Measurements from ENCODE around the gene SLC29A2. TPM values are rescaled to one million over a fixed set of nuclear protein-coding genes. Genes with fewer than 3 reads are reported as not detected.
"Not testable (repeated sequence)": the region's sequence is repeated elsewhere in the genome, so short reads cannot be mapped to it uniquely, and the experiment has no call there.

SLC29A2 gene
- total RNA-seq, 2 experiments from 2014 or later, result 10.0 to 11.1 TPM

GRCh38 chr11:66323684-66324083 is 47.9 kb downstream of the SLC29A2 start:
- Mint-ChIP-seq H3K4me3 (no peak overlapping the region), H3K36me3 (ENCODE audit: low read depth) (peaks cover 18% of the 10 kb centered on the region), H3K4me1 (ENCODE audit: low read depth) (peaks cover 85% of the 10 kb centered on the region), H3K9me3 (ENCODE audit: insufficient read depth) (peaks cover 13% of the 10 kb centered on the region), H3K27me3 (ENCODE audit: low read depth) (no peaks in the 10 kb centered on the region), H3K27ac (peak overlapping the region; percentile 23)
- ChIA-PET CTCF (interaction anchor here (3.8 kb wide), 1 partner anchor 11 kb away, joined by 87 read pairs; no protein-coding TSS in a partner anchor), POLR2A (interaction anchor here (0.6 kb wide), 2 partner anchors 8 to 10 kb away, joined by 3 to 4 read pairs; no protein-coding TSS in a partner anchor)
- DNase-seq, result no peak
- ATAC-seq, result no peak

- Mint-ChIP-seq H3K4me3 (no peak overlapping the region), H3K9me3 (ENCODE audit: insufficient read depth) (peaks cover 13% of the 10 kb centered on the region), H3K4me1 (ENCODE audit: low read depth) (peaks cover 85% of the 10 kb centered on the region), H3K27me3 (ENCODE audit: low read depth) (no peaks in the 10 kb centered on the region), H3K36me3 (ENCODE audit: low read depth) (peaks cover 19% of the 10 kb centered on the region), H3K27ac (peak overlapping the region; percentile 73)
- ChIA-PET CTCF (interaction anchor here (0.8 to 2.0 kb wide), 4 partner anchors 9 to 34 kb away, joined by 3 to 48 read pairs (median 4); partner anchors contain the start of genes RIN1 and YIF1A), POLR2A (no interaction called here)
- ATAC-seq, result no peak
- DNase-seq, result no peak
Observed at GRCh38 chr11:66322732-66323427, 48.7 kb downstream of the SLC29A2 start.

- Mint-ChIP-seq H3K4me1 (ENCODE audit: low read depth) (peaks cover 84% of the 10 kb centered on the region), H3K36me3 (ENCODE audit: low read depth) (peaks cover 19% of the 10 kb centered on the region), H3K27ac (no peak overlapping the region), H3K27me3 (ENCODE audit: low read depth) (no peaks in the 10 kb centered on the region), H3K4me3 (no peak overlapping the region), H3K9me3 (ENCODE audit: insufficient read depth) (peaks cover 13% of the 10 kb centered on the region)
- DNase-seq (no peak), ATAC-seq (no peak)
- CTCF ChIA-PET, result interaction anchor here (1.2 to 2.0 kb wide), 4 partner anchors 9 to 14 kb away, joined by 3 to 48 read pairs (median 4); partner anchors contain the start of gene RIN1
- POLR2A ChIA-PET, result interaction anchor here (0.9 kb wide), 1 partner anchor 10 kb away, joined by 7 read pairs; no protein-coding TSS in a partner anchor
Observed at GRCh38 chr11:66321606-66322005, 50.0 kb downstream of the SLC29A2 start.

- H3K9me3 Mint-ChIP-seq (ENCODE audit: insufficient read depth), result peaks cover 13% of the 10 kb centered on the region
- CTCF ChIA-PET; H3K27ac Mint-ChIP-seq; DNase-seq; H3K4me3 Mint-ChIP-seq; POLR2A ChIA-PET; ATAC-seq; H3K27me3 Mint-ChIP-seq (ENCODE audit: low read depth): not testable (repeated sequence)
- peaks cover 24% of the 10 kb centered on the region for H3K36me3 Mint-ChIP-seq (ENCODE audit: low read depth)
- H3K4me1 Mint-ChIP-seq (ENCODE audit: low read depth), result peaks cover 83% of the 10 kb centered on the region
Observed at GRCh38 chr11:66320748-66321147, 50.8 kb downstream of the SLC29A2 start.

GRCh38 chr11:66320289-66320688 is 51.3 kb downstream of the SLC29A2 start:
- peaks cover 13% of the 10 kb centered on the region for H3K9me3 Mint-ChIP-seq (ENCODE audit: insufficient read depth)
- peaks cover 82% of the 10 kb centered on the region for H3K4me1 Mint-ChIP-seq (ENCODE audit: low read depth)
- POLR2A ChIA-PET; ATAC-seq; CTCF ChIA-PET; H3K27me3 Mint-ChIP-seq (ENCODE audit: low read depth); H3K4me3 Mint-ChIP-seq; DNase-seq: not testable (repeated sequence)
- peak overlapping the region; percentile 60 for H3K27ac Mint-ChIP-seq
- H3K36me3 Mint-ChIP-seq (ENCODE audit: low read depth), result peaks cover 28% of the 10 kb centered on the region

GRCh38 chr11:66318600-66318970 is 53.0 kb downstream of the SLC29A2 start:
- DNase-seq, result no peak
- Mint-ChIP-seq H3K36me3 (ENCODE audit: low read depth) (peaks cover 42% of the 10 kb centered on the region), H3K4me1 (ENCODE audit: low read depth) (peaks cover 79% of the 10 kb centered on the region), H3K9me3 (ENCODE audit: insufficient read depth) (peaks cover 13% of the 10 kb centered on the region), H3K4me3 (peak overlapping the region; percentile 87), H3K27ac (peak overlapping the region; percentile 99), H3K27me3 (ENCODE audit: low read depth) (no peaks in the 10 kb centered on the region)
- no peak for ATAC-seq
- ChIA-PET POLR2A (interaction anchor here (0.8 to 3.9 kb wide), 4 partner anchors 8 to 54 kb away, joined by 3 to 33 read pairs (median 12); partner anchors contain the start of genes RIN1 and SLC29A2), CTCF (interaction anchor here (2.4 kb wide), 1 partner anchor 8 kb away, joined by 15 read pairs; no protein-coding TSS in a partner anchor)

- ChIA-PET POLR2A (interaction anchor here (0.8 to 3.9 kb wide), 7 partner anchors 9 to 54 kb away, joined by 3 to 33 read pairs (median 4); partner anchors contain the start of genes BRMS1, RIN1 and SLC29A2), CTCF (interaction anchor here (0.7 to 2.4 kb wide), 7 partner anchors 8 to 96 kb away, joined by 3 to 15 read pairs (median 5); partner anchors contain the start of gene RIN1)
- Mint-ChIP-seq H3K9me3 (ENCODE audit: insufficient read depth) (peaks cover 13% of the 10 kb centered on the region), H3K27me3 (ENCODE audit: low read depth) (no peaks in the 10 kb centered on the region), H3K36me3 (ENCODE audit: low read depth) (peaks cover 44% of the 10 kb centered on the region), H3K4me3 (peak overlapping the region; percentile 87), H3K27ac (peak overlapping the region; percentile 99), H3K4me1 (ENCODE audit: low read depth) (peaks cover 73% of the 10 kb centered on the region)
- DNase-seq (peak; percentile 95), ATAC-seq (peak; percentile 66)
Observed at GRCh38 chr11:66317723-66318599, 53.6 kb downstream of the SLC29A2 start.

GRCh38 chr11:66317322-66317722 is 54.2 kb downstream of the SLC29A2 start:
- H3K4me3 Mint-ChIP-seq, result peak overlapping the region; percentile 87
- POLR2A ChIA-PET, result interaction anchor here (0.5 to 3.9 kb wide), 7 partner anchors 9 to 850 kb away, joined by 3 to 33 read pairs (median 3); partner anchors contain the start of genes BRMS1 and RIN1
- H3K9me3 Mint-ChIP-seq (ENCODE audit: insufficient read depth), result peaks cover 13% of the 10 kb centered on the region
- DNase-seq, result peak; percentile 83
- peak overlapping the region; percentile 99 for H3K27ac Mint-ChIP-seq
- H3K36me3 Mint-ChIP-seq (ENCODE audit: low read depth), result peaks cover 44% of the 10 kb centered on the region
- CTCF ChIA-PET, result interaction anchor here (0.8 to 2.4 kb wide), 6 partner anchors 9 to 72 kb away, joined by 3 to 15 read pairs (median 6); partner anchors contain the start of gene RIN1
- peak; percentile 17 for ATAC-seq
- no peaks in the 10 kb centered on the region for H3K27me3 Mint-ChIP-seq (ENCODE audit: low read depth)
- peaks cover 68% of the 10 kb centered on the region for H3K4me1 Mint-ChIP-seq (ENCODE audit: low read depth)

GRCh38 chr11:66316849-66317251 is 54.7 kb downstream of the SLC29A2 start, which contains the start of gene CD248:
CD248 (minus strand) TSS chr11:66317044; CDS start chr11:66317027, 17 bp downstream.
- Mint-ChIP-seq H3K36me3 (ENCODE audit: low read depth) (peaks cover 44% of the 10 kb centered on the region), H3K9me3 (ENCODE audit: insufficient read depth) (peaks cover 13% of the 10 kb centered on the region), H3K27me3 (ENCODE audit: low read depth) (no peaks in the 10 kb centered on the region), H3K4me3 (peak within 1 kb of the TSS; percentile 87), H3K4me1 (ENCODE audit: low read depth) (peaks cover 66% of the 10 kb centered on the region), H3K27ac (peak within 1 kb of the TSS; percentile 99)
- ChIA-PET CTCF (interaction anchor here (1.3 to 2.4 kb wide), 5 partner anchors 10 to 72 kb away, joined by 5 to 15 read pairs (median 7); partner anchors contain the start of gene RIN1), POLR2A (interaction anchor here (0.5 to 3.9 kb wide), 7 partner anchors 10 to 851 kb away, joined by 3 to 33 read pairs (median 3); partner anchors contain the start of genes BRMS1 and RIN1)
- ATAC-seq, result no peak
- DNase-seq, result peak; percentile 71

GRCh38 chr11:66315921-66316811 is 55.4 kb downstream of the SLC29A2 start:
- ChIA-PET POLR2A (interaction anchor here (0.6 to 3.9 kb wide), 10 partner anchors 8 to 245 kb away, joined by 3 to 33 read pairs (median 4); partner anchors contain the start of genes B4GAT1, BRMS1, RIN1 and SLC29A2), CTCF (interaction anchor here (0.8 to 2.4 kb wide), 8 partner anchors 10 to 425 kb away, joined by 3 to 15 read pairs (median 5); partner anchors contain the start of genes CCDC85B and RIN1)
- Mint-ChIP-seq H3K36me3 (ENCODE audit: low read depth) (peaks cover 44% of the 10 kb centered on the region), H3K27ac (peak overlapping the region; percentile 99), H3K4me1 (ENCODE audit: low read depth) (peaks cover 66% of the 10 kb centered on the region), H3K9me3 (ENCODE audit: insufficient read depth) (peaks cover 13% of the 10 kb centered on the region), H3K27me3 (ENCODE audit: low read depth) (no peaks in the 10 kb centered on the region), H3K4me3 (peak overlapping the region; percentile 87)
- peak; percentile 72 for DNase-seq
- no peak for ATAC-seq
